Smooth muscle cell (in vitro differentiated cells): ENCODE data around the gene SCT. TPM values are rescaled to one million over a fixed set of nuclear protein-coding genes. Genes with fewer than 3 reads are reported as not detected.

Experiments
- DNase-seq: peaks from one replicate; lab custom pipeline; 2025; ENCODE audit not compliant: unreplicated experiment; lab: John Stamatoyannopoulos, UW
- H2AFZ ChIP-seq: fragments of 200-600 bp; sonication (generic); 2 replicates; pipeline ENCODE4 v1.6.0; 2016; ENCODE audit warnings: antibody characterized with exemption, low read depth, mild to moderate bottlenecking
- H3F3A ChIP-seq: fragments of 200-600 bp; sonication (generic); 2 replicates; pipeline ENCODE4 v1.6.0; 2017; ENCODE audit warnings: antibody characterized with exemption, low read depth
- H3K27ac ChIP-seq: fragments of 200-600 bp; sonication (generic); 2 replicates; pipeline ENCODE4 v1.5.1; 2016; ENCODE audit warnings: low read depth, mild to moderate bottlenecking
- H3K27me3 ChIP-seq: fragments of 200-600 bp; sonication (generic); 2 replicates; pipeline ENCODE4 v1.6.1; 2016; ENCODE audit warnings: low read depth, mild to moderate bottlenecking
- H3K36me3 ChIP-seq: fragments of 200-600 bp; sonication (generic); 2 replicates; pipeline ENCODE4 v1.5.1; 2016; ENCODE audit warnings: low read depth
- H3K4me1 ChIP-seq: fragments of 200-600 bp; sonication (generic); 2 replicates; pipeline ENCODE4 v1.5.1; 2016; ENCODE audit warnings: low read depth
- H3K4me2 ChIP-seq: fragments of 200-600 bp; sonication (generic); 2 replicates; pipeline ENCODE4 v1.6.0; 2016; ENCODE audit warnings: mild to moderate bottlenecking
- H3K4me3 ChIP-seq: fragments of 200-600 bp; sonication (generic); 2 replicates; pipeline ENCODE4 v1.5.1; 2016; ENCODE audit warnings: mild to moderate bottlenecking
- H3K79me2 ChIP-seq: fragments of 200-600 bp; sonication (generic); 2 replicates; pipeline ENCODE4 v1.6.0; 2016; ENCODE audit warnings: low read depth, mild to moderate bottlenecking
- H3K9ac ChIP-seq: fragments of 200-600 bp; sonication (generic); 2 replicates; pipeline ENCODE4 v1.6.0; 2016; ENCODE audit warnings: low read depth
- H3K9me3 ChIP-seq: fragments of 200-600 bp; sonication (generic); replicated peaks from 2 replicates; pipeline ENCODE4 v1.5.1; 2016; ENCODE audit warnings: low read depth
- H4K20me1 ChIP-seq: fragments of 200-600 bp; sonication (generic); 2 replicates; pipeline ENCODE4 v1.6.0; 2016; ENCODE audit warnings: low read depth
- CTCF ChIP-seq: fragments of 200-600 bp; sonication (generic); IDR thresholded peaks from 2 replicates; pipeline ENCODE4 v1.5.1; 2017; ENCODE audit warnings: borderline replicate concordance, mild to moderate bottlenecking, antibody characterized with exemption; ENCODE audit not compliant: insufficient read depth, poor library complexity, severe bottlenecking
- WGBS: methylation state at CpG from one replicate; pipeline ENCODE4 v1.1.7; 2016; ENCODE audit warnings: low lambda C conversion rate; 5-methylcytosine and 5-hydroxymethylcytosine counted together
- polyA plus RNA-seq: library from polyadenylated mRNA; unstranded; fragments of >200 nt; fragmentation: Nextera tagmentation; extraction: Ambion mirVana; gene quantifications from 2 replicates; pipeline ENCODE4 v1.2.1, GENCODE V29; 2016
- total RNA-seq: library from RNA; depleted of rRNA; stranded (reverse); fragments of >200 nt; gene quantifications from 2 replicates; pipeline ENCODE4 v1.2.3, GENCODE V29; 2014

SCT gene
- total and polyA plus RNA-seq, 2 experiments from 2014 or later = 1.4 TPM; not detected in 1

DNA sequence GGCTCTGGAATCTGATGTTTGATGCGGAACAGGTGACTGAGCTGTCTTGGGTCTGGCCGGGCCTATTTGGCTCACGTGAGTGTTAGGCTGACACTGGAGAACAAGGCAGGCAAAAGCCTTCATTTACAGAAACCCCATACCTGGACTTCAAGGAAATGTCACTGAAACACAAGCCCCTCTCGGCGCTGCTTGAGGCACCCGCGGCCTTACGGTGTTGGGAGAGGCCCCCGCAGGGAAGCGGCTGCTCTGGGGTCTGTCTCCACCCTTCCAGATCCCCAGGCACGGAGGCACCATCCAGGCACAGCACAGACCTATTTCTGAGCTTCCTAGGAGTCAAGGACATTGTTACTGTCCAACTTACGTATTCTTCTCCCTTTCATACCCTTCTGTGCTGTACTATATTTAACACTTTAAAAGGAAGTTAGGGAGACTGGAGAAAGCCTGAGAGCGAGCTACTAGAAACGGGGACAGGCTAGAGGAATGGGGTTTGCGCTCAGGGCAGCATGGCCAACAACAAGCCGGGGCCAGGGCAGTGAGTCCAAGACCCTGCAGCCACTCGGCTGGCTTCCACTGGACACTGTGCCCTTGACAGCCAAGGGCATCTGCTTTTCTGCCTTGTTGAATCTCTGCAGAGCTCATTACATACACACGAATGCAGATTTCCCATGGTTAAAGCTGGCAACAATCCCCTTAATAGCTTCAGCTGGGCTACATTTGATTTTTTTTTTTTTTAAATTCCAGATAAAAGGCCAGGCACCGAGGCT, 33.9 kb upstream of the SCT start:
- Histone ChIP-seq H3K4me2 (no peak overlapping the region), H3K9ac (no peak overlapping the region), H3K9me3 (no peaks in the 10 kb centered on the region), H3K79me2 (no peaks in the 10 kb centered on the region), H3F3A (no peaks in the 10 kb centered on the region), H3K27ac (no peak overlapping the region), H3K36me3 (no peaks in the 10 kb centered on the region), H3K4me3 (no peak overlapping the region), H4K20me1 (peaks cover 56% of the 10 kb centered on the region), H3K27me3 (no peaks in the 10 kb centered on the region), H3K4me1 (no peaks in the 10 kb centered on the region), H2AFZ (no peak overlapping the region)
- TF ChIP-seq CTCF = no peak
- DNase-seq = no peak
- 91% methylated on average over 19 of the region's 19 CpGs for WGBS

- no peaks in the 10 kb centered on the region for H3K4me1 ChIP-seq
- no peaks in the 10 kb centered on the region for H3F3A ChIP-seq
- no peak overlapping the region for H3K4me2 ChIP-seq
- DNase-seq = no peak
- no peak overlapping the region for H3K4me3 ChIP-seq
- no peaks in the 10 kb centered on the region for H3K27me3 ChIP-seq
- H3K36me3 ChIP-seq = no peaks in the 10 kb centered on the region
- H2AFZ ChIP-seq = no peak overlapping the region
- no peak overlapping the region for H3K9ac ChIP-seq
- H3K27ac ChIP-seq = no peak overlapping the region
- H3K79me2 ChIP-seq = no peaks in the 10 kb centered on the region
- no peak for TF ChIP-seq CTCF
- H4K20me1 ChIP-seq = peaks cover 52% of the 10 kb centered on the region
- no peaks in the 10 kb centered on the region for H3K9me3 ChIP-seq
- WGBS = 95% methylated on average over 16 of the region's 19 CpGs
These were observed 33.3 kb upstream of the SCT start for GRCh38 chr11:660281-660680.

GRCh38 chr11:659532-660085, 32.6 kb upstream of the SCT start:
- 96% methylated on average over 16 of the region's 16 CpGs for WGBS
- Histone ChIP-seq H3K4me2 (no peak overlapping the region), H3K36me3 (no peaks in the 10 kb centered on the region), H3K27ac (no peak overlapping the region), H2AFZ (no peak overlapping the region), H3K79me2 (no peaks in the 10 kb centered on the region), H3F3A (no peaks in the 10 kb centered on the region), H3K4me1 (no peaks in the 10 kb centered on the region), H4K20me1 (peaks cover 54% of the 10 kb centered on the region), H3K4me3 (no peak overlapping the region), H3K9ac (no peak overlapping the region), H3K27me3 (no peaks in the 10 kb centered on the region), H3K9me3 (no peaks in the 10 kb centered on the region)
- TF ChIP-seq CTCF = no peak
- DNase-seq = no peak

DNA sequence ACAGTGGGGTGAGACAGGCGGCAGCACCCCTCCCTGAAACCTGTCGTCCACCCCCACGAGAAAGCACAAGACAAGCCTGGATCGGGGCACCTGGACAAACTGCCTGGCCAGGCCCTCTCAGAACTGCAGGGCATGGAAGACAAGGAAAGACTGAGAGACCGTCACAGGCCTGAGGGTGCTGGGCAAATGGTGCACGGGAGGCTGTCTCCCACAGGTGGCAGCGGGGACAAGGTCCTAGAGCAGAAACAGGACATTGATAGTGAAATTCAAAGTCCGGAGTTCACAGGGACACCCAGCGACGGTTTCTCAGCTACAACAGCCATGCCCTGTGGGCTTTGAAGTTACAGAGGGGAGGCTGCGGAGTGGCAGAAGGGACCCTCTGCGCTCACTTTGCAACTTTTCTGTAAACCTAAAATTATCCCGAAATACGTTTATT, 30.7 kb upstream of the SCT start:
- Histone ChIP-seq H3K36me3 (no peaks in the 10 kb centered on the region), H3K4me3 (no peak overlapping the region), H3K9ac (no peak overlapping the region), H3K79me2 (no peaks in the 10 kb centered on the region), H3K27ac (no peak overlapping the region), H3F3A (no peaks in the 10 kb centered on the region), H2AFZ (no peak overlapping the region), H4K20me1 (peaks cover 45% of the 10 kb centered on the region), H3K4me2 (no peak overlapping the region), H3K4me1 (no peaks in the 10 kb centered on the region), H3K27me3 (no peaks in the 10 kb centered on the region), H3K9me3 (no peaks in the 10 kb centered on the region)
- WGBS = 97% methylated on average over 14 of the region's 14 CpGs
- no peak for TF ChIP-seq CTCF
- DNase-seq = no peak
